HepG2 (cell line): ENCODE measurements around the gene CREB3. TPM values are rescaled to one million over a fixed set of nuclear protein-coding genes. Genes with fewer than 3 reads are reported as not detected.

Source experiments
- AGO2 ChIP-seq: fragments of 200-400 bp; formaldehyde crosslinking; optimal IDR thresholded peaks from 2 replicates; pipeline ENCODE3; 2017; ENCODE audit warnings: mild to moderate bottlenecking, low read depth, low read length, moderate library complexity
- FOXK1 ChIP-seq: sonication (generic); formaldehyde crosslinking; IDR thresholded peaks from 2 replicates; pipeline ENCODE4 v1.4.0; 2020; ENCODE audit warnings: low read depth, missing genetic modification reagents, borderline replicate concordance
- IRF2 ChIP-seq: IDR thresholded peaks from 2 replicates; pipeline ENCODE4 v1.6.1; 2018; ENCODE audit warnings: missing genetic modification reagents, missing compliant biosample characterization
- NFKBIZ ChIP-seq: IDR thresholded peaks from 2 replicates; pipeline ENCODE4 v1.6.1; 2018; ENCODE audit warnings: missing genetic modification reagents, missing compliant biosample characterization
- NFRKB ChIP-seq: fragments of 450-650 bp; IDR thresholded peaks from 2 replicates; pipeline ENCODE4 v1.6.1; 2017
- NR2F2 ChIP-seq: IDR thresholded peaks from 2 replicates; pipeline ENCODE4 v1.6.1; 2012; ENCODE audit warnings: low read depth, inconsistent platforms, borderline replicate concordance
- PAX8 ChIP-seq: sonication (generic); formaldehyde crosslinking; IDR thresholded peaks from 2 replicates; pipeline ENCODE4 v1.8.0; 2022; ENCODE audit warnings: mild to moderate bottlenecking, missing genetic modification reagents, borderline replicate concordance
- PPARG ChIP-seq: conservative IDR thresholded peaks from 2 replicates; pipeline ENCODE4 v1.6.1; 2016; ENCODE audit warnings: missing biosample characterization, missing genetic modification reagents
- ZC3H13 ChIP-seq: sonication (generic); formaldehyde crosslinking; IDR thresholded peaks from 2 replicates; pipeline ENCODE4 v1.8.1; 2023; ENCODE audit warnings: mild to moderate bottlenecking, missing genetic modification reagents, moderate library complexity
- ZIK1 ChIP-seq: sonication (generic); formaldehyde crosslinking; IDR thresholded peaks from 2 replicates; pipeline ENCODE4 v1.5.0; 2020; ENCODE audit warnings: mild to moderate bottlenecking, low read depth, missing genetic modification reagents, borderline replicate concordance
- ZNF136 ChIP-seq: sonication (generic); formaldehyde crosslinking; IDR thresholded peaks from 2 replicates; pipeline ENCODE4 v1.8.1; 2022; ENCODE audit warnings: low read depth, mild to moderate bottlenecking, moderate library complexity, missing genetic modification reagents
- ZNF256 ChIP-seq: sonication (generic); formaldehyde crosslinking; conservative IDR thresholded peaks from 2 replicates; pipeline ENCODE4 v1.4.0; 2020; ENCODE audit warnings: missing genetic modification reagents
- ZNF709 ChIP-seq: sonication (generic); formaldehyde crosslinking; IDR thresholded peaks from 2 replicates; pipeline ENCODE4 v1.5.0; 2020; ENCODE audit warnings: mild to moderate bottlenecking, missing genetic modification reagents
- ZNF773 ChIP-seq: sonication (generic); formaldehyde crosslinking; IDR thresholded peaks from 2 replicates; pipeline ENCODE4 v1.4.0; 2020; ENCODE audit warnings: missing genetic modification reagents, borderline replicate concordance
- ZNF781 ChIP-seq: sonication (generic); formaldehyde crosslinking; IDR thresholded peaks from 2 replicates; pipeline ENCODE4 v1.5.1; 2020; ENCODE audit warnings: borderline replicate concordance, mild to moderate bottlenecking, missing genetic modification reagents; ENCODE audit errors: not compliant biosample characterization
- polyA plus RNA-seq, 8 experiments: library from polyadenylated mRNA; depleted of rRNA in 3 of 8; stranded (reverse) in 7 of 8; unstranded in 1 of 8; fragments of >200 nt; fragmentation: Illumina TruSeq in 4 of 8; extraction: Trizol in 4 of 8; gene quantifications; 2 replicates each; pipeline versions ENCODE4 v1.2.1 to v1.2.3, GENCODE V29; 2011 to 2016; ENCODE audit warnings: low read depth in 4 of 8, missing spikeins in 1 of 8, mixed read lengths in 1 of 8; ENCODE audit not compliant: insufficient read depth in 1 of 8
- total RNA-seq, 5 experiments: library from RNA; depleted of rRNA; stranded (reverse); fragments of >200 nt; fragmentation: Illumina TruSeq; extraction: Trizol; gene quantifications; 2 replicates each; pipeline ENCODE4 v1.2.3, GENCODE V29; 2016; ENCODE audit warnings: low read depth in 1 of 5
- TF ChIP-seq, protein P1 (sequence below): sonication (generic); formaldehyde crosslinking; IDR thresholded peaks from 2 replicates; pipeline ENCODE4 v1.5.0; 2020; ENCODE audit warnings: missing genetic modification reagents
- TF ChIP-seq, protein P2 (sequence below): sonication (generic); formaldehyde crosslinking; IDR thresholded peaks from 2 replicates; pipeline ENCODE4 v1.4.0; 2020; ENCODE audit warnings: missing genetic modification reagents, mild to moderate bottlenecking, borderline replicate concordance
- TF ChIP-seq, protein P3 (sequence below): sonication (generic); formaldehyde crosslinking; IDR thresholded peaks from 2 replicates; pipeline ENCODE4 v1.5.0; 2020; ENCODE audit warnings: mild to moderate bottlenecking, missing genetic modification reagents
- TF ChIP-seq, protein P4 (sequence below): sonication (generic); formaldehyde crosslinking; IDR thresholded peaks from 2 replicates; pipeline ENCODE4 v1.5.1; 2020; ENCODE audit warnings: mild to moderate bottlenecking, missing genetic modification reagents
- TF ChIP-seq, protein P5 (sequence below): sonication (generic); formaldehyde crosslinking; IDR thresholded peaks from 2 replicates; pipeline ENCODE4 v1.4.0; 2020; ENCODE audit warnings: mild to moderate bottlenecking, missing genetic modification reagents

The CREB3 gene
- total and polyA plus RNA-seq, 2 of the 13 experiments (the other 11 are each of a cell fraction or from before 2014, with no cell fraction given): 11.1 to 34.2 TPM

DNA sequence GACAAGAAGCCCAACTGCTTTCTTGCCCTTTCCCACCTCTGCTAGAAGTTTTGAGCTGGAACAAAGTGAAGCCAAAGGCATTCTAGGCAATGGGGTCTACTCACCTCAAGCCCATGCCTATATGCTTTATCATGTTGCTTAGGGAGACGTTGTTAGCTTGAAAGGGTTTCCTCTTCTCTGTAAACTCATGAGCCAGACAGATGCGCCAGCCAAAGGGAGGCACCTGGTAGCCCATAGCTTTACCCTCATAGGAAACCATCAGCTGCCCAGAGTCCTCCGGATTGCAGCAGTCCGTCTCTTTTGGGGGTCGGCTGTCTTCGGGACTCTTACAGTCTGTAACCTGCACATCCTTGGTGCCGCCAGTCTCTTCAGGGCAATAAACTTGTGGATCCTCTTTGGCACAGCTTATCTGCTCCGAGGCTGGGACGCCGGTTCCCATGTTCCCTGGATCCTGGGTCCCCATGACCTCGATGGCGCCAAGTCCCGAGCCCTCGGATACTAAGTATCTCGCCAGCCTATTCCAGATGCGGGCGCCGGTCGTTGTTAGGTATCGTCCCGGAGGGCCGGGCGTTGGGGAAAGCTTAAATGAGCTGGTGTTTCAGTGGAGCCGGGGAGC, 15.9 kb downstream of the CREB3 start (continued):
- 0 out of 2 replicates have a peak, but pooled peaks have one; percentile 19 for TF ChIP-seq ZC3H13 (CRISPR knock-in tag)
- TF ChIP-seq FOXK1 (CRISPR knock-in tag): no peak
- TF ChIP-seq, protein P1, sequence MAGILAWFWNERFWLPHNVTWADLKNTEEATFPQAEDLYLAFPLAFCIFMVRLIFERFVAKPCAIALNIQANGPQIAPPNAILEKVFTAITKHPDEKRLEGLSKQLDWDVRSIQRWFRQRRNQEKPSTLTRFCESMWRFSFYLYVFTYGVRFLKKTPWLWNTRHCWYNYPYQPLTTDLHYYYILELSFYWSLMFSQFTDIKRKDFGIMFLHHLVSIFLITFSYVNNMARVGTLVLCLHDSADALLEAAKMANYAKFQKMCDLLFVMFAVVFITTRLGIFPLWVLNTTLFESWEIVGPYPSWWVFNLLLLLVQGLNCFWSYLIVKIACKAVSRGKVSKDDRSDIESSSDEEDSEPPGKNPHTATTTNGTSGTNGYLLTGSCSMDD (CRISPR knock-in tag): no peak
- no peak for TF ChIP-seq ZNF773 (CRISPR knock-in tag)
- TF ChIP-seq, protein P2, sequence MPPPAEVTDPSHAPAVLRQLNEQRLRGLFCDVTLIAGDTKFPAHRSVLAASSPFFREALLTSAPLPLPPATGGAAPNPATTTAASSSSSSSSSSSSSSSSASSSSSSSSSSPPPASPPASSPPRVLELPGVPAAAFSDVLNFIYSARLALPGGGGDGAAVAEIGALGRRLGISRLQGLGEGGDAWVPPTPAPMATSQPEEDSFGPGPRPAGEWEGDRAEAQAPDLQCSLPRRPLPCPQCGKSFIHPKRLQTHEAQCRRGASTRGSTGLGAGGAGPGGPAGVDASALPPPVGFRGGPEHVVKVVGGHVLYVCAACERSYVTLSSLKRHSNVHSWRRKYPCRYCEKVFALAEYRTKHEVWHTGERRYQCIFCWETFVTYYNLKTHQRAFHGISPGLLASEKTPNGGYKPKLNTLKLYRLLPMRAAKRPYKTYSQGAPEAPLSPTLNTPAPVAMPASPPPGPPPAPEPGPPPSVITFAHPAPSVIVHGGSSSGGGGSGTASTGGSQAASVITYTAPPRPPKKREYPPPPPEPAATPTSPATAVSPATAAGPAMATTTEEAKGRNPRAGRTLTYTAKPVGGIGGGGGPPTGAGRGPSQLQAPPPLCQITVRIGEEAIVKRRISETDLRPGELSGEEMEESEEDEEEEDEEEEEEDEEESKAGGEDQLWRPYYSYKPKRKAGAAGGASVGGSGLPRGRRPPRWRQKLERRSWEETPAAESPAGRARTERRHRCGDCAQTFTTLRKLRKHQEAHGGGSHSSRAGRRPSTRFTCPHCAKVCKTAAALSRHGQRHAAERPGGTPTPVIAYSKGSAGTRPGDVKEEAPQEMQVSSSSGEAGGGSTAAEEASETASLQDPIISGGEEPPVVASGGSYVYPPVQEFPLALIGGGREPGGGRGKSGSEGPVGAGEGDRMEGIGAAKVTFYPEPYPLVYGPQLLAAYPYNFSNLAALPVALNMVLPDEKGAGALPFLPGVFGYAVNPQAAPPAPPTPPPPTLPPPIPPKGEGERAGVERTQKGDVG (CRISPR knock-in tag): no peak
- TF ChIP-seq ZIK1 (CRISPR knock-in tag): no peak
- no peak for TF ChIP-seq NR2F2
- no peak for TF ChIP-seq IRF2 (CRISPR knock-in tag)
- no peak for TF ChIP-seq NFRKB
- peak; percentile 20 for TF ChIP-seq AGO2
- no peak for TF ChIP-seq ZNF781 (CRISPR knock-in tag)
- no peak for TF ChIP-seq ZNF256 (CRISPR knock-in tag)
- TF ChIP-seq PAX8 (CRISPR knock-in tag): 0 out of 2 replicates have a peak, but pooled peaks have one; percentile 12
- TF ChIP-seq PPARG (CRISPR knock-in tag): no peak
- no peak for TF ChIP-seq ZNF136 (CRISPR knock-in tag)
- TF ChIP-seq, protein P3, sequence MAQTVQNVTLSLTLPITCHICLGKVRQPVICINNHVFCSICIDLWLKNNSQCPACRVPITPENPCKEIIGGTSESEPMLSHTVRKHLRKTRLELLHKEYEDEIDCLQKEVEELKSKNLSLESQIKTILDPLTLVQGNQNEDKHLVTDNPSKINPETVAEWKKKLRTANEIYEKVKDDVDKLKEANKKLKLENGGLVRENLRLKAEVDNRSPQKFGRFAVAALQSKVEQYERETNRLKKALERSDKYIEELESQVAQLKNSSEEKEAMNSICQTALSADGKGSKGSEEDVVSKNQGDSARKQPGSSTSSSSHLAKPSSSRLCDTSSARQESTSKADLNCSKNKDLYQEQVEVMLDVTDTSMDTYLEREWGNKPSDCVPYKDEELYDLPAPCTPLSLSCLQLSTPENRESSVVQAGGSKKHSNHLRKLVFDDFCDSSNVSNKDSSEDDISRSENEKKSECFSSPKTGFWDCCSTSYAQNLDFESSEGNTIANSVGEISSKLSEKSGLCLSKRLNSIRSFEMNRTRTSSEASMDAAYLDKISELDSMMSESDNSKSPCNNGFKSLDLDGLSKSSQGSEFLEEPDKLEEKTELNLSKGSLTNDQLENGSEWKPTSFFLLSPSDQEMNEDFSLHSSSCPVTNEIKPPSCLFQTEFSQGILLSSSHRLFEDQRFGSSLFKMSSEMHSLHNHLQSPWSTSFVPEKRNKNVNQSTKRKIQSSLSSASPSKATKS (CRISPR knock-in tag): no peak
- TF ChIP-seq, protein P4, sequence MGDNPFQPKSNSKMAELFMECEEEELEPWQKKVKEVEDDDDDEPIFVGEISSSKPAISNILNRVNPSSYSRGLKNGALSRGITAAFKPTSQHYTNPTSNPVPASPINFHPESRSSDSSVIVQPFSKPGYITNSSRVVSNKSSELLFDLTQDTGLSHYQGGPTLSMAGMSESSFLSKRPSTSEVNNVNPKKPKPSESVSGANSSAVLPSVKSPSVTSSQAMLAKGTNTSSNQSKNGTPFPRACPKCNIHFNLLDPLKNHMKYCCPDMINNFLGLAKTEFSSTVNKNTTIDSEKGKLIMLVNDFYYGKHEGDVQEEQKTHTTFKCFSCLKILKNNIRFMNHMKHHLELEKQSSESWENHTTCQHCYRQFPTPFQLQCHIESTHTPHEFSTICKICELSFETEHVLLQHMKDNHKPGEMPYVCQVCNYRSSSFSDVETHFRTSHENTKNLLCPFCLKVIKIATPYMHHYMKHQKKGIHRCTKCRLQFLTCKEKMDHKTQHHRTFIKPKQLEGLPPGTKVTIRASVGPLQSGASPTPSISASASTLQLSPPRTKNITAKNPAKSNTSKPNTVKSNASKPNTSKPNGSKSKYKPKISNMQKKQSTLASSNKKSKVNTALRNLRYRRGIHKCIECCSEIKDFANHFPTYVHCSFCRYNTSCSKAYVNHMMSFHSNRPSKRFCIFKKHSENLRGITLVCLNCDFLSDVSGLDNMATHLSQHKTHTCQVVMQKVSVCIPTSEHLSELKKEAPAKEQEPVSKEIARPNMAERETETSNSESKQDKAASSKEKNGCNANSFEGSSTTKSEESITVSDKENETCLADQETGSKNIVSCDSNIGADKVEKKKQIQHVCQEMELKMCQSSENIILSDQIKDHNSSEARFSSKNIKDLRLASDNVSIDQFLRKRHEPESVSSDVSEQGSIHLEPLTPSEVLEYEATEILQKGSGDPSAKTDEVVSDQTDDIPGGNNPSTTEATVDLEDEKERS (CRISPR knock-in tag): peak; percentile 13; the same call in 1 of the 2 replicates
- no peak for TF ChIP-seq NFKBIZ (CRISPR knock-in tag)
- TF ChIP-seq ZNF709 (CRISPR knock-in tag): no peak
- TF ChIP-seq, protein P5, sequence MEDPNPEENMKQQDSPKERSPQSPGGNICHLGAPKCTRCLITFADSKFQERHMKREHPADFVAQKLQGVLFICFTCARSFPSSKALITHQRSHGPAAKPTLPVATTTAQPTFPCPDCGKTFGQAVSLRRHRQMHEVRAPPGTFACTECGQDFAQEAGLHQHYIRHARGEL (CRISPR knock-in tag): no peak
